Osteocyte (in vitro differentiated cells): Measurements from ENCODE around the gene COMT. TPM values are rescaled to one million over a fixed set of nuclear protein-coding genes. Genes with fewer than 3 reads are reported as not detected.

Experiments
- DNase-seq: peaks from one replicate; pipeline ENCODE4 v3.0.0; 2021; ENCODE audit warnings: mixed read lengths; ENCODE audit not compliant: unreplicated experiment; ENCODE audit errors: extremely low spot score
- H3K27ac Mint-ChIP-seq: one replicate; pipeline ENCODE4 v1.8.0; 2021; ENCODE audit warnings: mild to moderate bottlenecking, mixed read lengths; ENCODE audit not compliant: unreplicated experiment
- H3K27me3 Mint-ChIP-seq: one replicate; pipeline ENCODE4 v1.8.0; 2021; ENCODE audit warnings: mixed read lengths; ENCODE audit not compliant: unreplicated experiment
- H3K36me3 Mint-ChIP-seq: one replicate; pipeline ENCODE4 v1.8.0; 2021; ENCODE audit warnings: mixed read lengths; ENCODE audit not compliant: unreplicated experiment
- H3K4me1 Mint-ChIP-seq: one replicate; pipeline ENCODE4 v1.8.0; 2021; ENCODE audit warnings: mixed read lengths; ENCODE audit not compliant: unreplicated experiment
- H3K4me3 Mint-ChIP-seq: one replicate; pipeline ENCODE4 v1.8.0; 2021; ENCODE audit warnings: mild to moderate bottlenecking, moderate library complexity, mixed read lengths; ENCODE audit not compliant: unreplicated experiment
- H3K9me3 Mint-ChIP-seq: one replicate; pipeline ENCODE4 v1.8.0; 2021; ENCODE audit warnings: mixed read lengths; ENCODE audit not compliant: unreplicated experiment
- long read RNA-seq: library from polyadenylated mRNA; unstranded; transcript quantifications from one replicate; pipeline ENCODE4 v2.0.0, GENCODE V29; 2021
- total RNA-seq: library from RNA; stranded (reverse); gene quantifications from 2 replicates; pipeline ENCODE4 v1.2.1, GENCODE V29; 2021
- TF ChIP-seq, protein P1 (sequence below): fragments of 200-600 bp; sonication (generic); IDR thresholded peaks from 2 replicates; pipeline ENCODE4 v1.5.0; 2021; ENCODE audit warnings: antibody characterized with exemption, mild to moderate bottlenecking, moderate library complexity

Gene COMT
- total RNA-seq, result 92.1 and 94.1 TPM in 2 replicates
- long read RNA-seq, transcript COMT-202 (6 exons, 2,437 nt), result major isoform, 64 of 79 reads
- long read RNA-seq, partial matches to known transcripts, result 9 of 79 reads
- long read RNA-seq, other reads (novel, unspliced or antisense), result 5 of 79 reads

DNA sequence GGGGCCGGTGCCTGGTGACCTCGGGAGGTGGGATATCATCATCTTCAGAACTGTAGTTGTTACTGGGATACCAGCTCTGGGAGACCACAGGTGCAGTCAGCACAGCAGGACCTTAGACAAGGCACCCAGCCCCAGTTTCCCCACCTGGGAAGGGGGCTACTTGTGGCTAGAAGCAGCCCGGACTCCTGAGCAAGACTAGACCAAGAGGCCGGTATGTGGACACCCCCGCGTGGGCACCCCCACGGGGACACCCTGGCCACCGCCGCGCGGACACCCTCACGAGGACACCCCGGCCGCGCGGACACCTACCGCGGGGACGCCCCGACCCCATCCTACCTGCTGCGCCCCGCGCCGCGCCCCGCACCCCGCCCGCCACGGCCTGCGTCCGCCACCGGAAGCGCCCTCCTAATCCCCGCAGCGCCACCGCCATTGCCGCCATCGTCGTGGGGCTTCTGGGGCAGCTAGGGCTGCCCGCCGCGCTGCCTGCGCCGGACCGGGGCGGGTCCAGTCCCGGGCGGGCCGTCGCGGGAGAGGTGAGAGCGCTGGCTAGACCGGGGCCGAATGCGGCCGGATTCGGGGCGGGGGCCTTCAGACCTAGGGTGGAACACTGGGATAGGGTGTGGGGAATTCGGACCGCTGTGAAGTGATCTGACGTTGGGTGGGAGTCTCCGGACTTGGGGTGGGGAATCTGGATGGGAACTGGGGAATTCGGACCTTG is at the start of gene COMT, which contains the start of gene TXNRD2:
COMT (plus strand) TSS at position 408 of the 718 bp plus-strand sequence. CDS start 20,755 bp downstream, outside the sequence.
TXNRD2 (minus strand) TSS at position 454 of the 718 bp plus-strand sequence; CDS start at position 439, 15 bp downstream.
- Mint-ChIP-seq H3K27ac (peak within 1 kb of the TSS; percentile 100), H3K4me3 (peak within 1 kb of the TSS; percentile 78), H3K4me1 (peaks cover 38% of the 10 kb centered on the region), H3K9me3 (peaks cover 6% of the 10 kb centered on the region), H3K36me3 (peaks cover 2% of the 10 kb centered on the region), H3K27me3 (no peaks in the 10 kb centered on the region)
- DNase-seq, result no peak
- TF ChIP-seq, protein P1, sequence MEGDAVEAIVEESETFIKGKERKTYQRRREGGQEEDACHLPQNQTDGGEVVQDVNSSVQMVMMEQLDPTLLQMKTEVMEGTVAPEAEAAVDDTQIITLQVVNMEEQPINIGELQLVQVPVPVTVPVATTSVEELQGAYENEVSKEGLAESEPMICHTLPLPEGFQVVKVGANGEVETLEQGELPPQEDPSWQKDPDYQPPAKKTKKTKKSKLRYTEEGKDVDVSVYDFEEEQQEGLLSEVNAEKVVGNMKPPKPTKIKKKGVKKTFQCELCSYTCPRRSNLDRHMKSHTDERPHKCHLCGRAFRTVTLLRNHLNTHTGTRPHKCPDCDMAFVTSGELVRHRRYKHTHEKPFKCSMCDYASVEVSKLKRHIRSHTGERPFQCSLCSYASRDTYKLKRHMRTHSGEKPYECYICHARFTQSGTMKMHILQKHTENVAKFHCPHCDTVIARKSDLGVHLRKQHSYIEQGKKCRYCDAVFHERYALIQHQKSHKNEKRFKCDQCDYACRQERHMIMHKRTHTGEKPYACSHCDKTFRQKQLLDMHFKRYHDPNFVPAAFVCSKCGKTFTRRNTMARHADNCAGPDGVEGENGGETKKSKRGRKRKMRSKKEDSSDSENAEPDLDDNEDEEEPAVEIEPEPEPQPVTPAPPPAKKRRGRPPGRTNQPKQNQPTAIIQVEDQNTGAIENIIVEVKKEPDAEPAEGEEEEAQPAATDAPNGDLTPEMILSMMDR, result no peak

DNA sequence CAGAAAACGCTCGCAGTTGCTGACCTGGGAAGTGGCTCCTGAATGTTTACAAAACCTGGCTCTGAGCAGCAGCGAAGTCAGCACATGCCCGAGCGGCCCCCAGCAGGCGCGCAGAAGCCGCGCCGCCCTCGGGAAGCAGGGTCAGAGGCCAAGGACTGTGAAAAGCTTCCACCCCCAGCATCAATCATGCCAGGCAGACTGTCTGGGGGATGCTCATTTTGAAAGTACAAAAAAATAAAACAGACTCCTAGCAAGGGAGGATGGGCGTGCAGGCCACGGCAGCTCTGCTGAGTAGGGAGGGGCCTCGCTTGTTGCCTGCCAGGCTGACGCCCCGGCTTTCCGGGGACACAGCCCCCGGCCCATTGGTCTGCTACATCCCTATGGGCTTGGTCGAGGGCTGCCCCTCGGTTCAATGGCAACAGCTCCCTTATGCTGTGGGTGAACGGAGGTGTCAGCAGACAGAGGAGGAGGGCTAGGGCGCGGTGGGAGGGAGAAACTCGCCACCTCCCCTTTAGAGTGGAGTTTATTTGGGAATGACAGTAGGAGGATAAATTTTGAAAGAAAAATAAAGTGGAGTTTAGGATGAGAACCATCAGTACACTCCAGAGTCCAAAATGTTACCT is 49.2 kb upstream of the COMT start:
- H3K9me3 Mint-ChIP-seq, result no peaks in the 10 kb centered on the region
- H3K4me1 Mint-ChIP-seq, result peaks cover 35% of the 10 kb centered on the region
- TF ChIP-seq, protein P1, result no peak
- no peaks in the 10 kb centered on the region for H3K36me3 Mint-ChIP-seq
- H3K4me3 Mint-ChIP-seq, result no peak overlapping the region
- no peaks in the 10 kb centered on the region for H3K27me3 Mint-ChIP-seq
- peak overlapping the region; percentile 95 for H3K27ac Mint-ChIP-seq
- DNase-seq, result no peak

DNA sequence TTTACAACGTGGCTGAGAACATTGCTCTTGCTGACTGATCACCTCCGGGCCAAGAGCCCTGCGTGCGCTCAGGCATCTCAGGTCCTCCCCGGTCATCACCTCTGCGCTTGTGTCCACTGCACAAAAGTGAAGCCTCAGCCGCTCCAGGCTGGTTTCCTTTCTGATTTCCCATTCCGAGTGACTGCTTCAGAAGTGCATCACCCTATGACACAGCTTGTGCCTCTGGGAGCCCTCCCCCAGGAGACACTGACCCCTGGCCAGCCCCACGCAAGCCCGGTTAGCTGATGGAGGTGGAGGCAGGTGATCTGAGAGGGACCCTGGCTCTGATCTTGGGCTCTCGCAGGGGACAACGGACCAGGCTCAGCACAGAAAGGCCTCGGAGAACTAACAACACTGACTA is 48.6 kb upstream of the COMT start:
- TF ChIP-seq, protein P1, result no peak
- DNase-seq, result no peak
- Mint-ChIP-seq H3K27me3 (no peaks in the 10 kb centered on the region), H3K4me3 (peak overlapping the region; percentile 18), H3K9me3 (no peaks in the 10 kb centered on the region), H3K4me1 (peaks cover 35% of the 10 kb centered on the region), H3K36me3 (no peaks in the 10 kb centered on the region), H3K27ac (peak overlapping the region; percentile 95)

DNA sequence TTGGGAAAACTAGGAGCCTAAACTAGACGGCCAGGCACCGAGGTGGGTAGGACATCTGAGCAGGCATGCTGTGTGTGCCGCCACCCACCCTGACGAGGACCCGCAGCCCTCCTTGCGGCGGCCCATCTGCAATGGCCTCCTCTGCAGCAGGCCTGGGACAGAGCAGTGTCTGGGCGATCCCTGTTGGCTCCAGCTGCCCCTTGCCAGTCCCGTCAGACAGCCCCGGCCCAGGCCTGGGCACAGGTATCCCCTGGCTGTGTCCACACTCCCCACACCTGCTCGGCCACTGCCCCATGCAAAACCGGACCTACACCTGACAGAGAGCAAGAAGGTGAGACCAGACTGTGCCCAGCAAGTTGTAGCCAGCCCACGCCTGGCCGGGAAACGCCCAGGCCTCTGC is 48.2 kb upstream of the COMT start:
- Mint-ChIP-seq H3K4me3 (no peak overlapping the region), H3K27me3 (no peaks in the 10 kb centered on the region), H3K4me1 (peaks cover 35% of the 10 kb centered on the region), H3K27ac (peak overlapping the region; percentile 95), H3K9me3 (no peaks in the 10 kb centered on the region), H3K36me3 (no peaks in the 10 kb centered on the region)
- TF ChIP-seq, protein P1, result no peak
- no peak for DNase-seq
